Thyroid gland (tissue), 4 donors: ENCODE data around the gene EIF3L.

Source experiments
- CTCF ChIP-seq, 6 experiments: fragments of 200-600 bp in 3 of 6; fragments of 450-650 bp in 3 of 6; sonication (generic) in 3 of 6; IDR thresholded peaks; one replicate each; pipeline ENCODE4 v1.5.1; 2016 to 2019; ENCODE audit warnings: antibody characterized with exemption in 6 of 6, mild to moderate bottlenecking in 2 of 6, inconsistent platforms in 1 of 6, moderate library complexity in 1 of 6
- POLR2A ChIP-seq, 2 donors: fragments of 450-650 bp; IDR thresholded peaks; one replicate each; pipeline ENCODE4 v1.6.1; 2017; ENCODE audit warnings: antibody characterized with exemption in 2 of 2, mild to moderate bottlenecking in 2 of 2, moderate library complexity in 1 of 2

GRCh38 chr22:37862570-37863325 is 13.5 kb downstream of the EIF3L start:
- TF ChIP-seq CTCF (IDR thresholded peaks at IDR 0.05) = no peak
- TF ChIP-seq POLR2A (IDR thresholded peaks at IDR 0.05) = no peak
